SK-N-SH (cell line): ENCODE data around the gene SLC1A2. TPM values are rescaled to one million over a fixed set of nuclear protein-coding genes. Genes with fewer than 3 reads are reported as not detected.

ENCODE experiments used
- CTCF ChIA-PET: fragments of 300-600, 350-600 bp; formaldehyde crosslinking; extraction: SDS; loops from one replicate; lab custom pipeline; 2021; lab: Yijun Ruan, JAX
- POLR2A ChIA-PET: fragments of 350-600 bp; sonication (Branson Sonifier 250); formaldehyde crosslinking; extraction: SDS; loops from one replicate; lab custom pipeline; 2020; ENCODE audit warnings: antibody characterized with exemption, inconsistent platforms; lab: Yijun Ruan, JAX
- DNase-seq: peaks from one replicate; pipeline ENCODE4 v3.0.0; 2012
- H2AFZ ChIP-seq: fragments of 200-600 bp; sonication (generic); 2 replicates; pipeline ENCODE4 v1.8.1; 2016; ENCODE audit warnings: antibody characterized with exemption, mild to moderate bottlenecking, low read depth
- H3F3A ChIP-seq: fragments of 200-600 bp; sonication (generic); replicated peaks from 2 replicates; pipeline ENCODE3; 2016; ENCODE audit warnings: antibody characterized with exemption, mild to moderate bottlenecking; ENCODE audit not compliant: insufficient read depth
- H3K27ac ChIP-seq, 2 experiments: fragments of 200-500 bp in 1 of 2; fragments of 200-600 bp in 1 of 2; sonication (Bioruptor generic) in 1 of 2; sonication (generic), shearing (Covaris generic) in 1 of 2; 2 replicates each; pipeline versions ENCODE4 v1.5.1 to v1.6.1; 2014 to 2016; ENCODE audit warnings: low read depth in 2 of 2, inconsistent platforms in 1 of 2, low read length in 1 of 2, mild to moderate bottlenecking in 1 of 2, mixed read lengths in 1 of 2
- H3K27me3 ChIP-seq: fragments of 200-600 bp; sonication (generic), shearing (Covaris generic); 2 replicates; pipeline ENCODE4 v1.6.1; 2016; ENCODE audit warnings: mixed run types; ENCODE audit not compliant: insufficient read depth
- H3K36me3 ChIP-seq, 2 experiments: fragments of 200-500 bp in 1 of 2; fragments of 200-600 bp in 1 of 2; sonication (Bioruptor generic) in 1 of 2; sonication (generic) in 1 of 2; replicated peaks in 1 of 2; 2 replicates each; pipeline versions ENCODE3 to v1.5.1; 2014 to 2016; ENCODE audit warnings: low read length in 1 of 2, mild to moderate bottlenecking in 1 of 2; ENCODE audit not compliant: insufficient read depth in 2 of 2, control insufficient read depth in 1 of 2
- H3K4me1 ChIP-seq, 2 experiments: fragments of 200-500 bp in 1 of 2; fragments of 200-600 bp in 1 of 2; sonication (Bioruptor generic) in 1 of 2; sonication (generic), shearing (Covaris generic) in 1 of 2; 2 replicates each; pipeline versions ENCODE4 v1.5.1 to v1.6.1; 2014 to 2016; ENCODE audit warnings: low read depth in 1 of 2, low read length in 1 of 2, mixed run types in 1 of 2; ENCODE audit not compliant: insufficient read depth in 2 of 2, control insufficient read depth in 1 of 2
- H3K4me2 ChIP-seq: fragments of 200-600 bp; sonication (generic), shearing (Covaris generic); 2 replicates; pipeline ENCODE4 v1.6.1; 2017; ENCODE audit warnings: mixed run types
- H3K4me3 ChIP-seq, 2 experiments: fragments of 200-500 bp in 1 of 2; fragments of 200-600 bp in 1 of 2; sonication (Bioruptor generic) in 1 of 2; sonication (generic), shearing (Covaris generic) in 1 of 2; 2 replicates each; pipeline versions ENCODE4 v1.5.1 to v1.8.1; 2014 to 2016; ENCODE audit warnings: low read depth in 2 of 2, inconsistent platforms in 1 of 2, low read length in 1 of 2, mild to moderate bottlenecking in 1 of 2, mixed read lengths in 1 of 2, moderate library complexity in 1 of 2
- H3K79me2 ChIP-seq: fragments of 200-600 bp; sonication (generic); 2 replicates; pipeline ENCODE4 v1.8.1; 2017; ENCODE audit warnings: mild to moderate bottlenecking; ENCODE audit not compliant: insufficient read depth
- H3K9ac ChIP-seq: fragments of 200-600 bp; sonication (generic); 2 replicates; pipeline ENCODE4 v1.6.1; 2017; ENCODE audit warnings: mixed run types
- H3K9me2 ChIP-seq: fragments of 200-600 bp; sonication (generic); 2 replicates; pipeline ENCODE4 v1.6.1; 2017; ENCODE audit warnings: mixed run types
- H3K9me3 ChIP-seq: fragments of 200-600 bp; sonication (generic); 2 replicates; pipeline ENCODE4 v1.6.1; 2017; ENCODE audit warnings: mixed run types, mild to moderate bottlenecking, moderate library complexity
- H4K20me1 ChIP-seq: fragments of 200-600 bp; sonication (generic); 2 replicates; pipeline ENCODE4 v1.6.1; 2017; ENCODE audit warnings: mild to moderate bottlenecking, mixed run types; ENCODE audit not compliant: insufficient read depth
- CTCF ChIP-seq: fragments of 200-600 bp; sonication (generic); IDR thresholded peaks from 2 replicates; pipeline ENCODE4 v1.6.1; 2017; ENCODE audit warnings: antibody characterized with exemption, mild to moderate bottlenecking, moderate library complexity
- ELF1 ChIP-seq: IDR thresholded peaks from 2 replicates; pipeline ENCODE4 v1.4.0; 2012
- FOSL2 ChIP-seq: IDR thresholded peaks from 2 replicates; pipeline ENCODE4 v1.4.0; 2012; ENCODE audit warnings: low read depth, mild to moderate bottlenecking, moderate library complexity, borderline replicate concordance
- FOXM1 ChIP-seq: IDR thresholded peaks from 2 replicates; pipeline ENCODE4 v1.4.0; 2012; ENCODE audit warnings: low read depth, mild to moderate bottlenecking
- GABPA ChIP-seq: IDR thresholded peaks from 2 replicates; pipeline ENCODE4 v1.4.0; 2012; ENCODE audit warnings: low read depth, mild to moderate bottlenecking
- GATA2 ChIP-seq: sonication (generic); formaldehyde crosslinking; IDR thresholded peaks from 2 replicates; pipeline ENCODE4 v1.5.0; 2020; ENCODE audit warnings: mild to moderate bottlenecking, missing genetic modification reagents
- IRF3 ChIP-seq: fragments of 150-350 bp; IDR thresholded peaks from 2 replicates; pipeline ENCODE4 v1.6.1; 2016; ENCODE audit warnings: mild to moderate bottlenecking, low read depth, low read length
- MAX ChIP-seq: IDR thresholded peaks from 2 replicates; pipeline ENCODE4 v1.4.0; 2012; ENCODE audit warnings: low read depth
- NFIC ChIP-seq: IDR thresholded peaks from 2 replicates; pipeline ENCODE4 v1.4.0; 2012; ENCODE audit warnings: borderline replicate concordance
- NRF1 ChIP-seq: IDR thresholded peaks from 2 replicates; pipeline ENCODE4 v1.6.1; 2012; ENCODE audit warnings: low read depth, mild to moderate bottlenecking, low read length
- POLR2AphosphoS5 ChIP-seq: IDR thresholded peaks from 2 replicates; pipeline ENCODE4 v1.6.1; 2012; ENCODE audit warnings: low read depth, low read length
- RFX5 ChIP-seq: IDR thresholded peaks from 2 replicates; pipeline ENCODE4 v1.6.1; 2012; ENCODE audit warnings: mild to moderate bottlenecking, improper control_type of control experiment, low read length
- RXRA ChIP-seq: IDR thresholded peaks from 2 replicates; pipeline ENCODE4 v1.4.0; 2012; ENCODE audit warnings: low read depth, mild to moderate bottlenecking, borderline replicate concordance
- SIN3A ChIP-seq: IDR thresholded peaks from 2 replicates; pipeline ENCODE4 v1.6.1; 2012; ENCODE audit warnings: low read depth, mild to moderate bottlenecking, low read length, moderate library complexity, borderline replicate concordance
- SMC3 ChIP-seq: IDR thresholded peaks from 2 replicates; pipeline ENCODE4 v1.6.1; 2012; ENCODE audit warnings: low read depth, low read length, improper control_type of control experiment
- TCF12 ChIP-seq: IDR thresholded peaks from 2 replicates; pipeline ENCODE4 v1.4.0; 2012
- TEAD4 ChIP-seq: IDR thresholded peaks from 2 replicates; pipeline ENCODE4 v1.4.0; 2012; ENCODE audit warnings: mild to moderate bottlenecking, borderline replicate concordance; ENCODE audit not compliant: insufficient read depth
- YY1 ChIP-seq: IDR thresholded peaks from 2 replicates; pipeline ENCODE4 v1.4.0; 2012; ENCODE audit warnings: low read depth, mild to moderate bottlenecking
- ZBTB33 ChIP-seq: IDR thresholded peaks from 2 replicates; pipeline ENCODE4 v1.4.0; 2012; ENCODE audit warnings: low read depth, borderline replicate concordance
- WGBS: methylation state at CpG from one replicate; pipeline ENCODE4 v1.1.6; 2017; ENCODE audit warnings: low lambda C conversion rate; 5-methylcytosine and 5-hydroxymethylcytosine counted together
- polyA plus RNA-seq, 3 experiments: library from polyadenylated mRNA; depleted of rRNA; stranded (reverse); fragments of >200 nt; gene quantifications; 2 replicates each; pipeline ENCODE4 v1.2.3, GENCODE V29; 2012

SLC1A2 gene
- polyA plus RNA-seq, 1 of the 3 experiments (the other 2 are of a cell fraction): under 0.01 TPM

GRCh38 chr11:35293699-35294098, 125.7 kb downstream of the SLC1A2 start:
- no peaks in the 10 kb centered on the region for H3K36me3 ChIP-seq
- no peaks in the 10 kb centered on the region for H3K9me2 ChIP-seq
- POLR2A ChIA-PET: no interaction called here
- H3K9me3 ChIP-seq: no peaks in the 10 kb centered on the region
- H3K79me2 ChIP-seq: no peaks in the 10 kb centered on the region
- H4K20me1 ChIP-seq: no peaks in the 10 kb centered on the region
- no peak overlapping the region for H3K27ac ChIP-seq
- no peaks in the 10 kb centered on the region for H3K27me3 ChIP-seq
- H3F3A ChIP-seq: peaks cover 20% of the 10 kb centered on the region
- H2AFZ ChIP-seq: no peak overlapping the region
- DNase-seq: no peak
- no peak overlapping the region for H3K9ac ChIP-seq
- 92% methylated on average over 4 of the region's 4 CpGs for WGBS
- TF ChIP-seq RXRA (no peak), SMC3 (no peak), MAX (no peak), GABPA (no peak), SIN3A (no peak), FOXM1 (no peak), YY1 (no peak)
- peaks cover 0 to 16% of the 10 kb centered on the region in 2 experiments; a peak in 3 of 4 replicates for H3K4me1 ChIP-seq
- H3K4me3 ChIP-seq: no peak overlapping the region
- H3K4me2 ChIP-seq: no peak overlapping the region
- CTCF ChIA-PET: interaction anchor here (0.7 to 5.1 kb wide), 5 partner anchors 12 to 367 kb away, joined by 3 to 31 read pairs (median 3); no protein-coding TSS in a partner anchor

- no peaks in the 10 kb centered on the region for H4K20me1 ChIP-seq
- H3K4me1 ChIP-seq: peaks cover 0 to 22% of the 10 kb centered on the region in 2 experiments; a peak in 3 of 4 replicates
- H3K36me3 ChIP-seq: no peaks in the 10 kb centered on the region
- no peaks in the 10 kb centered on the region for H3K79me2 ChIP-seq
- DNase-seq: no peak
- H3K27me3 ChIP-seq: no peaks in the 10 kb centered on the region
- H3F3A ChIP-seq: peaks cover 21% of the 10 kb centered on the region
- no peak overlapping the region for H3K4me3 ChIP-seq
- no peak overlapping the region for H3K4me2 ChIP-seq
- no peaks in the 10 kb centered on the region for H3K9me3 ChIP-seq
- TF ChIP-seq ELF1 (no peak), ZBTB33 (no peak), NRF1 (no peak), FOSL2 (no peak), TEAD4 (no peak), CTCF (no peak), RFX5 (no peak), YY1 (no peak), IRF3 (no peak), GATA2 (CRISPR knock-in tag) (no peak), GABPA (no peak), TCF12 (no peak), FOXM1 (no peak), NFIC (no peak), POLR2AphosphoS5 (no peak)
- H3K9ac ChIP-seq: no peak overlapping the region
- ChIA-PET POLR2A (no interaction called here), CTCF (interaction anchor here (0.7 to 5.1 kb wide), 2 partner anchors 13 to 367 kb away, joined by 3 to 31 read pairs; no protein-coding TSS in a partner anchor)
- 89% methylated on average over 3 of the region's 3 CpGs for WGBS
- no peaks in the 10 kb centered on the region for H3K9me2 ChIP-seq
- H3K27ac ChIP-seq: no peak overlapping the region
- H2AFZ ChIP-seq: no peak overlapping the region
Observed at GRCh38 chr11:35293035-35293434, 126.3 kb downstream of the SLC1A2 start.
